ENCODE data around the gene SBNO2.

Gene SBNO2

GRCh38 chr19:1153891-1154730, 20.0 kb downstream of the SBNO2 start:
- no peak overlapping the region for H3K4me3 ChIP-seq (ENCODE audit: low read length)
- no peaks in the 10 kb centered on the region for H3K4me1 ChIP-seq (ENCODE audit: control insufficient read depth, insufficient read depth, low read length)
- H3K9ac ChIP-seq (ENCODE audit: low read length) = no peak overlapping the region
- H3K36me3 ChIP-seq (ENCODE audit: control insufficient read depth, insufficient read depth, low read length) = peaks cover 3% of the 10 kb centered on the region
- no peak overlapping the region for H3K27ac ChIP-seq (ENCODE audit: low read depth, low read length)
- no peaks in the 10 kb centered on the region for H3K27me3 ChIP-seq (ENCODE audit: control insufficient read depth, insufficient read depth, low read length)

DNA sequence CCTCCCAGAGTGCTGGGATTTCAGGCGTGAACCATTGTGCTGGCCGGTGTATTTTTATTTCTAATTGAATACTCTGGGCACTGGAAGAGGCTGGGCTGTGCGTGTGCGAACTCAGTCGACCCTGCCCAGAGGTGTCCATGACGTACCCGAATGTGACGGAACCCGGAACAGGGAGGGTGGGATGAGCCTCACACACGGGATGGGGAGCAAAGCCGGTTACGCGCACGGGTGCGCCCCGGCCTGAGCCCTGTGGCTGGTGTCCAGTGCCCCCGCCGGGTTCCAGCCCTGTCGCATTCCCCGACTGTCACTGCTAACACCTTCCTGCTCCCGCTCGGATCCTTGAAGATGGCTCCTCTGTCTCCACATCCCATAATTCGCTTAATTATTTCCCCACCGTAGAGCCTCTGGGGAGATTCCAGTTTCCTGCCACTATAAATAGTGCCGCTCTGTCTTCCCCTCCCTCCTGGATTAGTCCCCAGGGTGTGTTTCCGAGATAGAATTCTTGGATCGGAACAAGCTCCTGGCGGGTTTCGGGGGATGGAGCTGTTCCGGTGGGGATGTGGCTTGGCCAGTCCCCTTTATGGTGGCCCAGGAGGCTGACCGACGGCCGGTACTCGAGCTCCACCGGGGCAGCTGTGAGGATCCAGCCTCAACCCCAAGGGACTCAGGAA, 22.0 kb downstream of the SBNO2 start:
- Histone ChIP-seq H3K27ac (ENCODE audit: low read depth, low read length) (peak overlapping the region; percentile 0), H3K27me3 (ENCODE audit: control insufficient read depth, insufficient read depth, low read length) (no peaks in the 10 kb centered on the region), H3K4me1 (ENCODE audit: control insufficient read depth, insufficient read depth, low read length) (no peaks in the 10 kb centered on the region), H3K36me3 (ENCODE audit: control insufficient read depth, insufficient read depth, low read length) (peaks cover 3% of the 10 kb centered on the region), H3K4me3 (ENCODE audit: low read length) (no peak overlapping the region), H3K9ac (ENCODE audit: low read length) (no peak overlapping the region)

GRCh38 chr19:1151037-1151724, 22.9 kb downstream of the SBNO2 start:
- Histone ChIP-seq H3K9ac (ENCODE audit: low read length) (no peak overlapping the region), H3K4me3 (ENCODE audit: low read length) (no peak overlapping the region), H3K4me1 (ENCODE audit: control insufficient read depth, insufficient read depth, low read length) (no peaks in the 10 kb centered on the region), H3K27me3 (ENCODE audit: control insufficient read depth, insufficient read depth, low read length) (no peaks in the 10 kb centered on the region), H3K36me3 (ENCODE audit: control insufficient read depth, insufficient read depth, low read length) (peaks cover 3% of the 10 kb centered on the region), H3K27ac (ENCODE audit: low read depth, low read length) (no peak overlapping the region)

DNA sequence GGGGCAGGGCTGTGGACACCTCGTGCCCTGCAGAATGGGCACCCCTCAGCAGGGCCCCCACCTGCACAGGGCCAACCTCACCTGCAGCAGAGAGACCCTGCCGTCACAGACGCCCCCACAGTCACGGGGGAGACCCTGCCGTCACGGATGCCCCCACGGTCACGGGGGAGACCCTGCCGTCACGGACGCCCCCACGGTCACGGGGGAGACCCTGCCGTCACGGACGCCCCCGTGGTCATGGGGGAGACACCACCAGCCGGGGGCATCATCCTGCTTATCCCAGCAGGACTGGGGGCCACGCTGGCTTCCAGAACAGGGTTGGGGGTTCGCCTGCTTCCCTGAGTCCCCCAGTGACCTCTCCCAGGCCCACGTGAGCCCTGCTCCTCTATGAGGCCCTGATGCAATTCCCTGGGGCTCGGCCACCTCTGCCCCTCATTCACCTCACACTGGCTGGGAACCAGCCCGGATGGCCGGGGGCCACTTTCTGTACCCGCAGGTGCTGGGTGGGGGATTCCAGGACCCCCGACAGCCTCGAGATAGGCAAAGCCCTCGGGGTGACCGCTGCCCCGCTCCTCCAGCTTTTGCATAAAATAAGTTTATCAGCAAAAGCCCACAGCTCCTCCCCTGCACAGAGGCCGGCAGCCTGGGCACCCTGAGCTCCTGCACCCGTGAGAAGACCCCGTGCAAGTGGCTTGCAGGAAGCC, 23.6 kb downstream of the SBNO2 start:
- Histone ChIP-seq H3K27ac (ENCODE audit: low read depth, low read length) (no peak overlapping the region), H3K9ac (ENCODE audit: low read length) (no peak overlapping the region), H3K4me3 (ENCODE audit: low read length) (no peak overlapping the region), H3K27me3 (ENCODE audit: control insufficient read depth, insufficient read depth, low read length) (no peaks in the 10 kb centered on the region), H3K4me1 (ENCODE audit: control insufficient read depth, insufficient read depth, low read length) (no peaks in the 10 kb centered on the region), H3K36me3 (ENCODE audit: control insufficient read depth, insufficient read depth, low read length) (peaks cover 9% of the 10 kb centered on the region)

GRCh38 chr19:1149259-1150045, 24.6 kb downstream of the SBNO2 start:
- no peak overlapping the region for H3K4me3 ChIP-seq (ENCODE audit: low read length)
- H3K36me3 ChIP-seq (ENCODE audit: control insufficient read depth, insufficient read depth, low read length) = peaks cover 9% of the 10 kb centered on the region
- H3K27ac ChIP-seq (ENCODE audit: low read depth, low read length) = no peak overlapping the region
- no peak overlapping the region for H3K9ac ChIP-seq (ENCODE audit: low read length)
- H3K27me3 ChIP-seq (ENCODE audit: control insufficient read depth, insufficient read depth, low read length) = no peaks in the 10 kb centered on the region
- H3K4me1 ChIP-seq (ENCODE audit: control insufficient read depth, insufficient read depth, low read length) = no peaks in the 10 kb centered on the region

- Histone ChIP-seq H3K27me3 (ENCODE audit: control insufficient read depth, insufficient read depth, low read length) (no peaks in the 10 kb centered on the region), H3K36me3 (ENCODE audit: control insufficient read depth, insufficient read depth, low read length) (peaks cover 14% of the 10 kb centered on the region), H3K4me1 (ENCODE audit: control insufficient read depth, insufficient read depth, low read length) (no peaks in the 10 kb centered on the region), H3K27ac (ENCODE audit: low read depth, low read length) (no peak overlapping the region), H3K4me3 (ENCODE audit: low read length) (no peak overlapping the region), H3K9ac (ENCODE audit: low read length) (no peak overlapping the region)
Measured at GRCh38 chr19:1147934-1148549, 26.0 kb downstream of the SBNO2 start.

DNA sequence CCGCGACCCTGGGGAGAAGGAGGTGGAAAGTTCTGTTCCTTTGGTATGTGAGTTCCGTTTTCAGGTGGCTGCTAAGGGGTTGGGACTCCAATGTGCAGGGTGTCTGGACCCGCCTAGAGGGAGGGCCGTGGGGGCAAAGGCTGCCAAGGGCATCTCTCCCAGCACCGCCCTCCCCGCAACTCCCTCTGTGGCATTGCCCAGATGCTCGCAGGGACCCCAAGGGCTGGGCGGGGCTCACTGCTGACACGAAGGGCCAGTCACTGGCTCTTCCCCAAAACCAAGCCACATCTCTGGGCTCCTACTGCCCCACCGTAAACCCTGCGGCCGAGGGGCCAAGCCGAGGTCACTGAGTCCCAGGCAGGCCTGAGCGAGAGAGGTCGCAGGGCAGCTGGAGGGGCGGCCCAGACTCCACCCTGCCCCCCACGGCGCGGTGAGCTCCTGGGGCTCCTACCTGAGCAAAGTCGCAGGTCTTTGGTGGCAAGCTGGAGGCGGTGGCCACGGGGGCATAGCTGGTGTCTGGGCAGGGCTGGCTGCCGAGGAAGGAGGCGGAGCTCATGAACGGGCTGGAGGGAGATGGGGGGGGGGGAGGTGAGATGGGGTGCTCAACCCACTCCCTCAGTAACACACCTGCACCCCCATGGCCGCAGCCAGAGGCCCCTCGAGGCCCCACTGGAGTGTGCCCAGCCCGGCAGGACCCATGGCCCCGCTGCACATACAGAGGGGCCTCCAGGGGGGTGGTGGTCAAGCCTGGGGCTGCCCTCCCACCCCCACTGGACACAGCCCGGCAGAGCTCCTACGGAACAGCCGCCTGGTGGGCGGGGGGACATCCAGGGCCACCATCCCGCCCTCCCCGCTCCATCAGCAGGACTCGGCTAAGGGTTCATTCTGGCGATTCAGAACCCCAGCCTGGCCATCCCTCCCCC, 26.9 kb downstream of the SBNO2 start:
- peaks cover 14% of the 10 kb centered on the region for H3K36me3 ChIP-seq (ENCODE audit: control insufficient read depth, insufficient read depth, low read length)
- H3K27me3 ChIP-seq (ENCODE audit: control insufficient read depth, insufficient read depth, low read length) = no peaks in the 10 kb centered on the region
- H3K9ac ChIP-seq (ENCODE audit: low read length) = no peak overlapping the region
- no peaks in the 10 kb centered on the region for H3K4me1 ChIP-seq (ENCODE audit: control insufficient read depth, insufficient read depth, low read length)
- H3K27ac ChIP-seq (ENCODE audit: low read depth, low read length) = no peak overlapping the region
- no peak overlapping the region for H3K4me3 ChIP-seq (ENCODE audit: low read length)

DNA sequence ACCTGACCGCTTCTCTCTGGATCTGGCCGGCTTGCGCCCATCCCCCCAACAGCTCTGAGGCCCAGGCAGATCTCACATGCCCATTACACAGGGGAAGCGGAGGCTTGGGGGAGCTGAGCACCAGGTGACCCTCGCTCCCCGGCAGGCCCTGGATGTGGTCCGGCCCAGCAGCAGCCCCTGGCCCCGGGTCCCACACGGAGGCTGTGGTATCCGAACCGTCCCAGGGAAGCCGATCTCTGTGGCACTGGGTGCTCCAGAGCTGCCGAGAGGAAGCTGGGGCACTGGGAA, 27.7 kb downstream of the SBNO2 start:
- H3K27me3 ChIP-seq (ENCODE audit: control insufficient read depth, insufficient read depth, low read length) = no peaks in the 10 kb centered on the region
- no peak overlapping the region for H3K9ac ChIP-seq (ENCODE audit: low read length)
- no peak overlapping the region for H3K4me3 ChIP-seq (ENCODE audit: low read length)
- no peaks in the 10 kb centered on the region for H3K4me1 ChIP-seq (ENCODE audit: control insufficient read depth, insufficient read depth, low read length)
- peaks cover 13% of the 10 kb centered on the region for H3K36me3 ChIP-seq (ENCODE audit: control insufficient read depth, insufficient read depth, low read length)
- no peak overlapping the region for H3K27ac ChIP-seq (ENCODE audit: low read depth, low read length)

DNA sequence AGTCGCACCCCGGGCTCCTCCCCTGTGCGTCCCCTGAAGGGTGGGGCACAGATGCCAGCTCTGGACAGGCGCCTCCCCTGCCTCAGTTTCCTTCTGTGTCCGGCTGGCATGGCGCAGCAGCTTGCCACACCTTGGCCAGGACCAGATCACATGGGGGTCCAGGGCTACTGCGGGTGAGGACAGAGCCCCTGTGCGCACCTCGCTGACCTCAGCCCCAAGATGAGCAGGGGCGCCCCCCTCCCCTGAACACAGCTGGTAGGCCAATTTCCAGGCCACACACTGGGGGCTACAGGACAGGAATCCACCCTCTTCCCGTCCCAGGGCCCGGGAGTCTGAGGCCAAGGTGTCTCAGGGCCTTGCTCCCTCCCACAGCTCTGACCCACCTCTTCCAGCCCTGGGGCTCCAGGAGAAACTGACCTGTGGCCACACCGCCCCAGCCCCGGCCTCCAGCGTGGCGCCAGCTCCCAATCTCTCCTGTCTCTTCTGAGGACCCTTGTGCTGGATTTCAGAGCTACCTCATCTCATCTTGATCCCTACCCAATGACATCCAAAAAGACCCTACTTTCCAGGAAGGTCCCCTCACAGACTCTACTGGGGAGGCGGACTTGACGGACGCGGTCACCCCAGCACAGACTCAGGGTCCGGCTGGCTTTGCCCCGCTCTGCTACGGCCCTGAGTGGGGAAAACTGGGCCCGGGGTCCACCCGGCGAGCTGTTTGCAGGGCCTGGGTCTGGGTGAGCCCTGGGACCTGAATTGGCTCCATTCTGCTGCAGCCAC, 28.2 kb downstream of the SBNO2 start:
- no peaks in the 10 kb centered on the region for H3K4me1 ChIP-seq (ENCODE audit: control insufficient read depth, insufficient read depth, low read length)
- no peak overlapping the region for H3K9ac ChIP-seq (ENCODE audit: low read length)
- no peaks in the 10 kb centered on the region for H3K27me3 ChIP-seq (ENCODE audit: control insufficient read depth, insufficient read depth, low read length)
- no peak overlapping the region for H3K4me3 ChIP-seq (ENCODE audit: low read length)
- H3K36me3 ChIP-seq (ENCODE audit: control insufficient read depth, insufficient read depth, low read length) = peaks cover 11% of the 10 kb centered on the region
- no peak overlapping the region for H3K27ac ChIP-seq (ENCODE audit: low read depth, low read length)

DNA sequence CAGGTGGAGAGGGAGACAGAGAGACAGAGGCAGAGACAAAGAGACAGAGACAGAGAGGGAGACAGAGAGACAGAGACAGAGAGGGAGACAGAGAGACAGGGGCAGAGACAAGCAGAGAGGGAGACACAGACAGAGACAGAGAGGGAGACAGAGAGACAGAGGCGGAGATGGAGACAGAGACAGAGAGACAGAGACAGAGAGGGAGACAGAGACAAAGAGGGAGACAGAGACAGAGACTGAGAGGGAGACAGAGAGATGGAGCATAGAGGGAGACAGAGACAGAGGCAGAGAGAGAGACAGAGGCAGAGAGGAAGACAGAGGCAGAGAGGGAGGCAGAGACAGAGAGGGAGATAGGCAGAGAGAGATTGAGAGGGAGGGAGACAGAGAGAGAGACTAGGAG, 29.3 kb downstream of the SBNO2 start:
- H3K27ac ChIP-seq (ENCODE audit: low read depth, low read length) = no peak overlapping the region
- H3K9ac ChIP-seq (ENCODE audit: low read length) = no peak overlapping the region
- peaks cover 12% of the 10 kb centered on the region for H3K36me3 ChIP-seq (ENCODE audit: control insufficient read depth, insufficient read depth, low read length)
- H3K4me3 ChIP-seq (ENCODE audit: low read length) = no peak overlapping the region
- no peaks in the 10 kb centered on the region for H3K4me1 ChIP-seq (ENCODE audit: control insufficient read depth, insufficient read depth, low read length)
- no peaks in the 10 kb centered on the region for H3K27me3 ChIP-seq (ENCODE audit: control insufficient read depth, insufficient read depth, low read length)

Measured in rectal smooth muscle tissue (tissue), 1 donor.